Bronchial epithelial cell (primary cell): ENCODE data around the gene CCDC148. TPM values are rescaled to one million over a fixed set of nuclear protein-coding genes. Genes with fewer than 3 reads are reported as not detected.
A peak's percentile ranks its signal among the peaks of the same experiment; 100 is the strongest.
"Not testable (repeated sequence)": the region's sequence is repeated elsewhere in the genome, so short reads cannot be mapped to it uniquely, and the experiment has no call there.

Experiments
- DNase-seq: peaks from one replicate; pipeline ENCODE4 v3.0.0-alpha.2; 2010; ENCODE audit warnings: low read depth
- FAIRE-seq: peaks from 2 replicates; lab custom pipeline; 2011; peaks lifted over from hg19 to GRCh38; lab: Jason Lieb, UNC
- H3K27me3 ChIP-seq: 2 replicates; pipeline ENCODE4 v1.5.1; 2011; ENCODE audit warnings: low read length; ENCODE audit not compliant: control insufficient read depth, insufficient read depth
- H3K36me3 ChIP-seq: 2 replicates; pipeline ENCODE4 v1.5.1; 2011; ENCODE audit warnings: low read length; ENCODE audit not compliant: control insufficient read depth, insufficient read depth
- H3K4me3 ChIP-seq: 2 replicates; pipeline ENCODE4 v1.5.1; 2011; ENCODE audit warnings: mild to moderate bottlenecking, low read depth, low read length, control low read depth
- CTCF ChIP-seq: IDR thresholded peaks from 2 replicates; pipeline ENCODE4 v1.5.1; 2011; ENCODE audit warnings: mild to moderate bottlenecking, moderate library complexity, low read length, control low read depth, inconsistent platforms; ENCODE audit not compliant: insufficient read depth, severe bottlenecking
- total RNA-seq: library from RNA; depleted of rRNA; stranded (reverse); fragments of >200 nt; gene quantifications from 2 replicates; pipeline ENCODE4 v1.2.1, GENCODE V29; 2014

CCDC148 gene
- total RNA-seq, 1 donor from 2014 or later: 0.26 TPM

GRCh38 chr2:158337018-158337417, 119.5 kb downstream of the CCDC148 start:
- no peak for TF ChIP-seq CTCF
- H3K4me3 ChIP-seq: no peak overlapping the region
- no peaks in the 10 kb centered on the region for H3K27me3 ChIP-seq
- no peak for DNase-seq
- FAIRE-seq: no peak
- no peaks in the 10 kb centered on the region for H3K36me3 ChIP-seq

GRCh38 chr2:158331799-158332198, 124.8 kb downstream of the CCDC148 start:
- DNase-seq, FAIRE-seq, H3K4me3 ChIP-seq: not testable (repeated sequence)

GRCh38 chr2:158325782-158326340, 130.7 kb downstream of the CCDC148 start:
- no peak for TF ChIP-seq CTCF
- no peak for DNase-seq

More at GRCh38 chr2:158331799-158332198, 124.8 kb downstream of the CCDC148 start:
- not testable (repeated sequence) for H3K27me3 ChIP-seq, H3K36me3 ChIP-seq

DNA sequence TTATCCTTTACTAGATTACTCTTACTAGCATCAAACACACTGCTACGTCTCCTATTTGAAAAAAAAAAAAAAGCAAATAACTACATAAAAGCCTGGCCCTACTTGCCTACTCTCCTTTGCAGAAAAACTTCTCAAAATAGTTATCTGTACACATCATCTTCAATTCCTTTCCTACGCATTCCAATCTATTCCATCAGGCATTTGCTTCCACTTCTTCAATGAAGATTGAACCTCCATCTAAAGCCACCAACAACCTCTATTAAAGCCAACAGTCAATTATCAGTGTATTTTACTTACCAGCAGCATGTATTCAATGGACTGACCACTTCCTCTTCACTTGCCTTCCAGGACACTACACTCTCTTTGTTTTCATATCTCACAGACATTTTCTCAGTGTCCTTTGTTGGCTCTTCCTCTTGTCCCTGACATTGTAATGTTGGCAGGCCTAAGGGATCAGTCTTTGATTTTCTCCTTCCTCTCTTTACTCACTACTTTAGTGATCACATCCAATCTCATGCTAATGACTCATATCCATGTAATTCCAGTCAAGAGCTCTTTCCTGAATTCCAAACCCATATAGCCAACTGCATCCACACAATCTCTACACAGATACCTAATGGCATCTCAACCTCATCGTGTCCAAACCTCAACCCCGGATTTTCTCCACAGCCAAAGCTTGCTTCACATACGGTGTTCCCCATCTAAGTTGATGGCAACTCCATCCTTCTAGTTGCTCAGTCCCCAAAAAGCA, 131.3 kb downstream of the CCDC148 start:
- H3K27me3 ChIP-seq: no peaks in the 10 kb centered on the region
- H3K36me3 ChIP-seq: no peaks in the 10 kb centered on the region
- H3K4me3 ChIP-seq: no peak overlapping the region
- no peak for FAIRE-seq
- TF ChIP-seq CTCF: no peak
- DNase-seq: peak; percentile 88

More at GRCh38 chr2:158325782-158326340, 130.7 kb downstream of the CCDC148 start:
- no peak overlapping the region for H3K4me3 ChIP-seq
- no peaks in the 10 kb centered on the region for H3K27me3 ChIP-seq
- FAIRE-seq: no peak
- H3K36me3 ChIP-seq: no peaks in the 10 kb centered on the region

- TF ChIP-seq CTCF: no peak
- H3K36me3 ChIP-seq: no peaks in the 10 kb centered on the region
- no peaks in the 10 kb centered on the region for H3K27me3 ChIP-seq
- no peak for DNase-seq
- no peak for FAIRE-seq
- no peak overlapping the region for H3K4me3 ChIP-seq
Measured at GRCh38 chr2:158323381-158323780, 133.2 kb downstream of the CCDC148 start.

DNA sequence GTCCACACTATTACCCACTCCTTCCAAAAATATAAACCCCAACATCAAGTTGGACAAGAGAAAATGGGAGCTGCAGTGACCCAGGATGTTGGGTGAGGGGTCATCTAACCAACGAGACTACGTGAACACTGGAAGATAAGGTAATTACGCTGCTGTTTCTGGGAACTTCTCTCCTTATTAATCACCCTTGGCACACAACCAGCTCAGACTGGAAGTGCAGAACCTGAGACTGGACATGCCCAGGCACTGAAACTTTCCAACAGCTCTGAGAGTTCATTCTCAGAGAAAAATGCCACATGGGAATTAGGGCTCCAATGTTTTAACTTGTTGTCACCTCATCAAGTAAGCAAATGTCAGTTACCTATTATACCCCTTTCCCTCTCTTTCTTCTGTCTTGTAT, 135.3 kb downstream of the CCDC148 start:
- H3K36me3 ChIP-seq: no peaks in the 10 kb centered on the region
- no peak for TF ChIP-seq CTCF
- no peaks in the 10 kb centered on the region for H3K27me3 ChIP-seq
- no peak overlapping the region for H3K4me3 ChIP-seq
- DNase-seq (peak; percentile 96), FAIRE-seq (peak; percentile 58)
